Measurements from ENCODE around the gene C1QTNF8.
A peak's percentile ranks its signal among the peaks of the same experiment; 100 is the strongest.

The C1QTNF8 gene

DNA sequence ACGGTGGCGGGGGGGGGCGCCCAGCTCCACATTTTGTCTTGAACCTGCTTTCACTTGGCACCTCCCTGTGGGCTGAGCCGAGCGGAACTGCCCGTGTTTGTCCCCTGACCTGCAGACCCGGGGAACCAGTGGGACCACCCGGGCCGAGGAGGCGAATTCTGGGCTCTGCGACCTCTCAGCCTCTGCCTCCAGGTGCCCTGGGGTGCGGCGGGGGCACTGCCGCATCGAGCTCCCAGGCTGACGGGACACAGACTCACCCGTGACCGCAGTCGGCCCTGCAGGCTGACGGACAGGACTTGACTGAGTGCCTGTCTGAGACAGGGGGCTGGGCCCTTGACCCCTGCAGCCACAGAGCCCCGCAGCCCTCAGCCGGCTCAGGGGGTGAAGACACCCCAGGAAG is 11.1 kb upstream of the C1QTNF8 start:
- Histone ChIP-seq H3K4me3 (ENCODE audit: low read depth in 1 of 2, low read length in 1 of 2) (no peak overlapping the region), H3K36me3 (no peaks in the 10 kb centered on the region)
- TF ChIP-seq, protein P1, sequence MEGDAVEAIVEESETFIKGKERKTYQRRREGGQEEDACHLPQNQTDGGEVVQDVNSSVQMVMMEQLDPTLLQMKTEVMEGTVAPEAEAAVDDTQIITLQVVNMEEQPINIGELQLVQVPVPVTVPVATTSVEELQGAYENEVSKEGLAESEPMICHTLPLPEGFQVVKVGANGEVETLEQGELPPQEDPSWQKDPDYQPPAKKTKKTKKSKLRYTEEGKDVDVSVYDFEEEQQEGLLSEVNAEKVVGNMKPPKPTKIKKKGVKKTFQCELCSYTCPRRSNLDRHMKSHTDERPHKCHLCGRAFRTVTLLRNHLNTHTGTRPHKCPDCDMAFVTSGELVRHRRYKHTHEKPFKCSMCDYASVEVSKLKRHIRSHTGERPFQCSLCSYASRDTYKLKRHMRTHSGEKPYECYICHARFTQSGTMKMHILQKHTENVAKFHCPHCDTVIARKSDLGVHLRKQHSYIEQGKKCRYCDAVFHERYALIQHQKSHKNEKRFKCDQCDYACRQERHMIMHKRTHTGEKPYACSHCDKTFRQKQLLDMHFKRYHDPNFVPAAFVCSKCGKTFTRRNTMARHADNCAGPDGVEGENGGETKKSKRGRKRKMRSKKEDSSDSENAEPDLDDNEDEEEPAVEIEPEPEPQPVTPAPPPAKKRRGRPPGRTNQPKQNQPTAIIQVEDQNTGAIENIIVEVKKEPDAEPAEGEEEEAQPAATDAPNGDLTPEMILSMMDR (IDR thresholded peaks at IDR 0.05) = no peak

DNA sequence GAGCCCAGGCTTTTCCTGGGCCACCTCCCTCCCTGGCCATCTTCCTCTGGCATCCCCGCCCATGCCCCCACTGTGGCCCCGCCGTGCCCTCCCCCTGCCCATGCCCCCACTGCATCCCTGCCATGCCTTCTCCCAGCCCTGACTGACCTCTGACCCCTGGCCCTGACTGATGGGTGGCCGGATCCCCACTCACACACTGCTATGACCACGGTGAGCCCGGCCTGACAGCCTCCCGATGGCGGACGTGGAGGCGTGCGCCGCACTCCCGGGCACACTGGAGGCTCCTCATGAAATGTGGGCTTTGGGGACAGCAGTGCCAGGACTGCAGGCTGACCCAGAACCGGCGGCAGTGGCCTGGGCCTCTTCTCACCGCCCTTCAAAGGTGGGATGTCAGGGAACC is 10.6 kb upstream of the C1QTNF8 start:
- H3K27ac ChIP-seq = no peak overlapping the region
- no peak overlapping the region for H3K4me3 ChIP-seq (ENCODE audit: low read depth in 1 of 2, low read length in 1 of 2)
- no peaks in the 10 kb centered on the region for H3K36me3 ChIP-seq
- H3K4me1 ChIP-seq (ENCODE audit: control insufficient read depth in 1 of 2, insufficient read depth in 1 of 2, low read depth in 1 of 2, low read length in 1 of 2) = peaks cover 0 to 4% of the 10 kb centered on the region in 2 experiments
- H3K9me3 ChIP-seq = no peaks in the 10 kb centered on the region
- H3K27me3 ChIP-seq = peaks cover 73% of the 10 kb centered on the region
- TF ChIP-seq, protein P1 (IDR thresholded peaks at IDR 0.05) = no peak

More for the DNA sequence above, 11.1 kb upstream of the C1QTNF8 start:
- H3K4me1 ChIP-seq (ENCODE audit: control insufficient read depth in 1 of 2, insufficient read depth in 1 of 2, low read depth in 1 of 2, low read length in 1 of 2) = peaks cover 0 to 4% of the 10 kb centered on the region in 2 experiments
- H3K27me3 ChIP-seq = peaks cover 71% of the 10 kb centered on the region
- H3K9me3 ChIP-seq = no peaks in the 10 kb centered on the region
- no peak overlapping the region for H3K27ac ChIP-seq

DNA sequence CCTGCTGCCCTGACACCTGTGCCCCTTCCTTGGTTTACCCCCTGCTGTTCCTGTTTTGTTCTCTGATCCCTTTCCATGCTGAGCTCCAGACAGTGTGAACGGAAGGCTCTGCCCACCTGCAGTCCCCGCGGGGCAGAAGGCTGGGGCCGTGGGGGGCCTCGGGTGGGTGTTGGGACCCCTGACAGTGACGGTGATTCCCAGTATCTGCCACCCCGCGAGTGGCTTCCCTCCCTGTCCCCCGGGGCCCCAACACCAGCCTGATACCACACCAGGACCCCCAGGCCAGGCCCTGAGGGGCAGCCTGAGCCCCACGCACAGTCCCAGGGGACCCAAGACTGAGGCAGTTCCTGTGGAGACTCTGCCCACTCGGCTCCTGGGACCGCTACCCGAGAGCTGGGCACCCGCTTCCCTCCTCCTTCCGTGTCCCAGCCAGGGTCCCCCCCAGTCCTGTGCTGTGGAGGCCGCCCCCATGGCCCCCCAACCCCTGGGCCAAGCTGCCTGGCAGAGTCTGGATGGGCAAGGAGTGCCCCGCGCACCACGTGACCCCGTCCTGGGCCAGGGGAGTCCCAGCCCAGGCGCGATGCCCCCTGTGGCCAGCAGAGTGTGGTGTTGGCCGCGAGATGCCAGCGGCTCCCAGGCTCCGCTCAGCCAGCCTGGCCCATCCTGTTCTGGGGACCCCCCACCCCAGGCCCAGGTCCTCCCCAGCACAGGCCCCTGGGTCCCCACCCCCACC is 10.0 kb upstream of the C1QTNF8 start:
- TF ChIP-seq, protein P1 (IDR thresholded peaks at IDR 0.05) = no peak
- H3K27ac ChIP-seq = no peak overlapping the region
- H3K4me3 ChIP-seq (ENCODE audit: low read depth in 1 of 2, low read length in 1 of 2) = no peak overlapping the region
- peaks cover 0 to 4% of the 10 kb centered on the region in 2 experiments for H3K4me1 ChIP-seq (ENCODE audit: control insufficient read depth in 1 of 2, insufficient read depth in 1 of 2, low read depth in 1 of 2, low read length in 1 of 2)
- H3K27me3 ChIP-seq = peaks cover 79% of the 10 kb centered on the region
- H3K9me3 ChIP-seq = no peaks in the 10 kb centered on the region
- no peaks in the 10 kb centered on the region for H3K36me3 ChIP-seq

DNA sequence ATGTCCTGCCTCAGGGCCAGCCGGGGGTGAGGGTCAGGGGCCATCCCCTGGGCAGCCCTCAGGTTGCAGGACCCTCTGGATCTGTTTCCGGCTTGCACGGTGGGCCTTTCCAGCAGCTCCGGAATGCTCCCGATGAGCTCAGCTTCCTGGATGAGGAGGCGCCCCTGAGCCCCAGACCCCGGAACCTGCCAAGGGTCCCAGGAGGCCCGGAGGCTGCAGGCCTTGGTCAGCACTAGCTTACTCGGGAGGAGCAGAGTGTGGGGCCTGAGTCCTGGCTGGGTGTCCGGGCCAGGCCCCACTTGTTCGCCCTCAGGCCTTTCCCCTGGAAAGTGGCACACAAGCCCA is 7.6 kb upstream of the C1QTNF8 start:
- Histone ChIP-seq H3K27me3 (peaks cover 86% of the 10 kb centered on the region), H3K36me3 (no peaks in the 10 kb centered on the region), H3K9me3 (no peaks in the 10 kb centered on the region), H3K27ac (no peak overlapping the region), H3K4me3 (ENCODE audit: low read depth in 1 of 2, low read length in 1 of 2) (no peak overlapping the region), H3K4me1 (ENCODE audit: control insufficient read depth in 1 of 2, insufficient read depth in 1 of 2, low read depth in 1 of 2, low read length in 1 of 2) (peaks cover 0 to 4% of the 10 kb centered on the region in 2 experiments)
- TF ChIP-seq, protein P1 (IDR thresholded peaks at IDR 0.05) = no peak

DNA sequence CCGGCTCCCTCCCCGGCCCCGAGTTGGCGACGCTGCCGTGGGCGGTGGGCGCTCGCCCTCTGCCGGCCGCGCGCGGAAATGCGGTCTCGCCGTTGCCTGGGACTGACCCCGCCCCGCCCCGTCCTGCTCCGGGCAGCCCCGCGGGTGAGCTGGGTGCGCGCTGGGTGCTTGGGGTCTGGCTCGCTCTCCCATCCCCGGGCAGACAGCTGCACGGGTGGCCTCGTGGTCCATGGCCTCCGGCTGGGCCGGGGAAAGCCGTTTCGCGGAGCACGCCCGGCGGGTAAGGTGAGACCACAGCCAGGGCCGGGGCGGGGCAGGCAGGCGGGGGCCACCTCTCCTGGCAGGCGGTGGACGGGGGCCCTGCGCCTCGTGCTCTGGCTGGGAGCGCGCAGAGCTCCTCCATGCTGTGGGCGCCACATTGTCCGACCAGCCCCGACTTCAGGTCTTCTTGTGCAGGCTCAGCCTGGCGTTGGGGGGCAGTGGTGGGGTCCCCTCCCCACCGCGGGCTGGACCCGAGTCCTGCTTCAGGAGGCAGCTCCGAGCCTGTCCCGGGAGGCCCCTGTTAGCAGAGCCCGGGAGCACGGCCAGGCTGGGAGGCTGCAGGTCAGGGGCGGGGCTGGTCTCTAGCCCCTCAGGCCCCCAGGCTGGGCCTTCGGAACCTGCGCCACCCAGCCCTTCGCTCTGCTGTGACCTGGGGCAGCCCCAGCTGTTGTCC is 7.0 kb upstream of the C1QTNF8 start:
- TF ChIP-seq, protein P1 (IDR thresholded peaks at IDR 0.05) = peak; percentile 56
- H3K4me1 ChIP-seq (ENCODE audit: control insufficient read depth in 1 of 2, insufficient read depth in 1 of 2, low read depth in 1 of 2, low read length in 1 of 2) = peaks cover 0 to 4% of the 10 kb centered on the region in 2 experiments
- H3K27ac ChIP-seq = no peak overlapping the region
- H3K27me3 ChIP-seq = peaks cover 86% of the 10 kb centered on the region
- H3K9me3 ChIP-seq = no peaks in the 10 kb centered on the region
- H3K4me3 ChIP-seq (ENCODE audit: low read depth in 1 of 2, low read length in 1 of 2) = no peak overlapping the region
- H3K36me3 ChIP-seq = no peaks in the 10 kb centered on the region

Data from neutrophil (primary cell).